Natural killer cell (primary cell): ENCODE measurements around the gene NME7. TPM values are rescaled to one million over a fixed set of nuclear protein-coding genes. Genes with fewer than 3 reads are reported as not detected.

Experiments used
- ATAC-seq, 3 donors: fragments of 150-1000 bp in 2 of 3; fragments of 200-7000 bp in 1 of 3; cut with Tn5 transposase; 1 replicate in 1 of 3; 2 replicates in 2 of 3; pipeline ENCODE4 v1.10.0; 2021; ENCODE audit warnings: mild to moderate bottlenecking in 2 of 3, moderate library complexity in 2 of 3
- DNase-seq, 2 donors: peaks; one replicate each; pipeline versions ENCODE4 v3.0.0 to v3.0.0-alpha.2; 2013 to 2021; ENCODE audit warnings: mixed read lengths in 1 of 2
- H3K27ac ChIP-seq: one replicate; pipeline ENCODE4 v1.5.1; 2013; ENCODE audit warnings: mild to moderate bottlenecking, low read length
- H3K27me3 ChIP-seq: one replicate; pipeline ENCODE4 v1.6.1; 2013; ENCODE audit warnings: low read length; ENCODE audit not compliant: control insufficient read depth, insufficient read depth
- H3K36me3 ChIP-seq: one replicate; pipeline ENCODE4 v1.6.1; 2013; ENCODE audit warnings: low read length; ENCODE audit not compliant: control insufficient read depth, insufficient read depth
- H3K4me1 ChIP-seq: one replicate; pipeline ENCODE4 v1.6.1; 2013; ENCODE audit warnings: low read length; ENCODE audit not compliant: control insufficient read depth, insufficient read depth
- H3K4me3 ChIP-seq: one replicate; pipeline ENCODE4 v1.5.1; 2013; ENCODE audit warnings: low read length
- H3K9me3 ChIP-seq: one replicate; pipeline ENCODE4 v1.6.1; 2013; ENCODE audit warnings: low read length; ENCODE audit not compliant: control insufficient read depth, insufficient read depth
- H3K27ac Mint-ChIP-seq, 2 donors: one replicate each; pipeline ENCODE4 v1.8.0; 2022; ENCODE audit warnings: mild to moderate bottlenecking in 2 of 2, mixed read lengths in 2 of 2, moderate library complexity in 1 of 2
- H3K27me3 Mint-ChIP-seq, 2 donors: one replicate each; pipeline ENCODE4 v1.8.0; 2022; ENCODE audit warnings: low read depth in 2 of 2, mixed read lengths in 2 of 2
- H3K36me3 Mint-ChIP-seq: one replicate; pipeline ENCODE4 v1.8.0; 2022; ENCODE audit warnings: mixed read lengths
- H3K4me1 Mint-ChIP-seq, 2 donors: one replicate each; pipeline ENCODE4 v1.8.0; 2022; ENCODE audit warnings: mixed read lengths in 2 of 2
- H3K4me3 Mint-ChIP-seq: one replicate; pipeline ENCODE4 v1.8.0; 2022; ENCODE audit warnings: mild to moderate bottlenecking, moderate library complexity, mixed read lengths
- H3K9me3 Mint-ChIP-seq, 2 donors: one replicate each; pipeline ENCODE4 v1.8.0; 2022; ENCODE audit warnings: mixed read lengths in 2 of 2
- WGBS: methylation state at CpG from one replicate; pipeline ENCODE4 v1.1.7; 2013; ENCODE audit warnings: missing lambda C conversion rate; ENCODE audit not compliant: insufficient coverage; 5-methylcytosine and 5-hydroxymethylcytosine counted together
- intact Hi-C: fragments of 100-400 bp; cut with micrococcal nuclease; formaldehyde crosslinking; loops from one replicate; pipeline ENCODE4 v1.14.2; 2022
- total RNA-seq, 4 donors: library from RNA; stranded (reverse); fragments of 120-200 nt in 1 of 4; gene quantifications; one replicate each; pipeline versions ENCODE4 v1.2.3 to v1.2.4, GENCODE V29; 2013 to 2022
- TF ChIP-seq, protein P1 (sequence below): fragments of 200-600 bp; IDR thresholded peaks from one replicate; pipeline ENCODE4 v1.8.0; 2022; ENCODE audit warnings: antibody characterized with exemption

NME7 gene
- total RNA-seq, 3 donors from 2014 or later (not counting 1 experiment from before 2014, with no cell fraction given), result 5.2 to 9.9 (median 9.8) TPM

DNA sequence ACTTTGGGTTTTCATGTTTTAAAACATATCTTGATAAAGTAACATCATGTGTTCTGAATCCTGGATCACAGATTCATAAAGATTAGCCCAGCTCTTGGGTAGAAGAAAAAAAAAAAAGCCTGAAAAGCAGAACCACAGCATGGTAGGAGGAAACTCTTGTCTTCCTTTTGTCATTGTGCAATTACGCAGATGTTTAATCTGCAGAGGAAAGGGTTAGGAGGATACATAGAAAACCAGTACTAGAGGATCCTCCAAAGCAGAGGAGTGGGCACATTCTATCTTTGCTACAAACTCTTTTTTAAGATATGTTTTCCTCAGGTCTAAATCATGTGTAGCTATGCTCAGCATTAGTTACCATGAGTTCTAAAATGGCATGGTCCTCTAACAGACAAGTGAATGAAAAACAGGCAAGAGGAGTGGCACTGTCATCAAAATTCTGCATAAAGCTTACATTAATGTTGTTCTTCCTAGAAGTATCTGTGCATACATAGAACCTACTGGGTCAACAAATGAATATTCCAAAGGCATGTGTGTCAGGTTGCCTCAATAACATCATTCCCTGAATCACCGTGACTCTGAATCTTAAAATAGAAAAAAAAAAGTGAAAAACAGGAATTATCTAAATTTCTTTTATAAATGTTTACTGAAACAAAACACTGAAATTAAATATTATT lies 107.0 kb downstream of the NME7 start:
- H3K4me1 ChIP-seq, result no peaks in the 10 kb centered on the region
- H3K36me3 Mint-ChIP-seq, result no peaks in the 10 kb centered on the region
- H3K27ac Mint-ChIP-seq, result no peak overlapping the region
- H3K27ac ChIP-seq, result no peak overlapping the region
- H3K27me3 Mint-ChIP-seq, result no peaks in the 10 kb centered on the region
- H3K4me1 Mint-ChIP-seq, result no peaks in the 10 kb centered on the region
- no peak overlapping the region for H3K4me3 Mint-ChIP-seq
- no peaks in the 10 kb centered on the region for H3K36me3 ChIP-seq
- no peaks in the 10 kb centered on the region for H3K27me3 ChIP-seq
- H3K9me3 Mint-ChIP-seq, result no peaks in the 10 kb centered on the region
- peak in 1 of 3 donors; percentile 48 for ATAC-seq
- no peak for DNase-seq
- WGBS, result 64% methylated on average over 1 of the region's 2 CpGs
- H3K4me3 ChIP-seq, result no peak overlapping the region
- intact Hi-C loops, result no loop called here
- H3K9me3 ChIP-seq, result peaks cover 13% of the 10 kb centered on the region
- TF ChIP-seq, protein P1, sequence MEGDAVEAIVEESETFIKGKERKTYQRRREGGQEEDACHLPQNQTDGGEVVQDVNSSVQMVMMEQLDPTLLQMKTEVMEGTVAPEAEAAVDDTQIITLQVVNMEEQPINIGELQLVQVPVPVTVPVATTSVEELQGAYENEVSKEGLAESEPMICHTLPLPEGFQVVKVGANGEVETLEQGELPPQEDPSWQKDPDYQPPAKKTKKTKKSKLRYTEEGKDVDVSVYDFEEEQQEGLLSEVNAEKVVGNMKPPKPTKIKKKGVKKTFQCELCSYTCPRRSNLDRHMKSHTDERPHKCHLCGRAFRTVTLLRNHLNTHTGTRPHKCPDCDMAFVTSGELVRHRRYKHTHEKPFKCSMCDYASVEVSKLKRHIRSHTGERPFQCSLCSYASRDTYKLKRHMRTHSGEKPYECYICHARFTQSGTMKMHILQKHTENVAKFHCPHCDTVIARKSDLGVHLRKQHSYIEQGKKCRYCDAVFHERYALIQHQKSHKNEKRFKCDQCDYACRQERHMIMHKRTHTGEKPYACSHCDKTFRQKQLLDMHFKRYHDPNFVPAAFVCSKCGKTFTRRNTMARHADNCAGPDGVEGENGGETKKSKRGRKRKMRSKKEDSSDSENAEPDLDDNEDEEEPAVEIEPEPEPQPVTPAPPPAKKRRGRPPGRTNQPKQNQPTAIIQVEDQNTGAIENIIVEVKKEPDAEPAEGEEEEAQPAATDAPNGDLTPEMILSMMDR, result no peak

DNA sequence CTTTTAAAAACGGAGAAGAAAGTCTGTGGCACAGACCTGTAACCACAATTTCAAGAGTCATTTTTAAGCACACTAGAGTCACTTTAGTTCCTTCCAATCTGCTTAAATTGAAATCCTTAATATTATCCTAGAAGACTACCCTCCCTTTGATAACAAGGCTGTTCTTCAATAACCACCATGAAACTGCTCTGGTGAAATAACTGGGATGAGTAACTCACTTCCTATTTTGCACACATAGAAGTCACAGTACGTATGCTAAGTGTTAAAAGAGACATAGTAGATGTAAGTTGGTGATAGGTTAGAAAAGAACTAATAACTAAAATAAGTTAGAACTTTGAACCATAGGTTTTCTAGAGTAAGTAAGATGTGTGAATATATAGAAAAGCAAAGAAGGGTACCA lies 107.8 kb downstream of the NME7 start:
- no peak for ATAC-seq
- H3K4me1 ChIP-seq, result no peaks in the 10 kb centered on the region
- no peak for DNase-seq
- TF ChIP-seq, protein P1, result no peak
- Mint-ChIP-seq H3K4me1 (no peaks in the 10 kb centered on the region), H3K36me3 (no peaks in the 10 kb centered on the region), H3K27me3 (no peaks in the 10 kb centered on the region), H3K4me3 (no peak overlapping the region), H3K27ac (no peak overlapping the region), H3K9me3 (no peaks in the 10 kb centered on the region)
- no peaks in the 10 kb centered on the region for H3K27me3 ChIP-seq
- no peak overlapping the region for H3K27ac ChIP-seq
- H3K4me3 ChIP-seq, result no peak overlapping the region
- intact Hi-C loops, result no loop called here
- H3K9me3 ChIP-seq, result peaks cover 13% of the 10 kb centered on the region
- no peaks in the 10 kb centered on the region for H3K36me3 ChIP-seq
- 50% methylated on average over 1 of the region's 2 CpGs for WGBS

DNA sequence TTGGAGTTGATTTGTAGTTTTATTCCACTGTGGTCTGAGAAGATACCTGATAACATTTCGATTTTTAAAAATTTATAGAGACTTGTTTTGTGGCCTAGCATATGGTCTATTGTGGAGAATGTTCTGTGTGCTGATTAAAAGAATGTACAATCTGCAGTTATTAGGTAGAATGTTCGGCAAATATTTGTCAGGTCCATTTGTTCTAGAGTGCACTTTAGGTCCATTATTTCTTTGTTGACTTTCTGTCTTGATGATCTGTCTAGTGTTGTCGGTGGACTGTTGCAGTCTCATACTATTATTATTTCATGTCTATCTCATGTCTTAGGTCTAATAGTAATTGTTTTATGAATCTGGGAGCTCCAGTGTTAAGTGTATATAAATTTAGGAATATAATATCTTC lies 116.8 kb downstream of the NME7 start:
- no peak overlapping the region for H3K4me3 ChIP-seq
- Mint-ChIP-seq H3K9me3 (no peaks in the 10 kb centered on the region), H3K27me3 (no peaks in the 10 kb centered on the region), H3K4me1 (no peaks in the 10 kb centered on the region), H3K4me3 (no peak overlapping the region), H3K27ac (no peak overlapping the region), H3K36me3 (no peaks in the 10 kb centered on the region)
- WGBS, result 81% methylated on average over 2 of the region's 3 CpGs
- ATAC-seq (no peak), DNase-seq (no peak)
- H3K36me3 ChIP-seq, result no peaks in the 10 kb centered on the region
- no peaks in the 10 kb centered on the region for H3K4me1 ChIP-seq
- TF ChIP-seq, protein P1, result no peak
- no peaks in the 10 kb centered on the region for H3K27me3 ChIP-seq
- intact Hi-C loops, result no loop called here
- no peak overlapping the region for H3K27ac ChIP-seq
- H3K9me3 ChIP-seq, result no peaks in the 10 kb centered on the region

DNA sequence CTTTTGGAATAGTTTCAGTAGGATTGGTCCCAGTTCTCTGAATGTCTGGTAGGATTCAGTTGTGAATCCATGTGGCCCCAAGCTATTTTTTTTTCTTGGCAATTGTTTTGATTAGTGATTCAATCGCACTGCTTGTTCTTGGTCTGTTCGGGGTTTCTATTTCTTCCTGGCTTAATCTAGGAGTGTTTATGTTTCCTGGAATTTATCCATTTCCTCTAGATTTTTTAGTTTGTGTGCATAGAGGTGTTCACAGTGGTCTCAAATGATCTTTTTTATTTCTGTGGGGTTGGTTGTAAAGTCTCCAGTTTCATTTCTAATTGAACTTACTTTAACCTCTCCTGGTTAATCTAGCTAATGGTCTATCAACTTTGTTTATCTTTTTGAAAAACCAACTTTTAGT lies 117.6 kb downstream of the NME7 start:
- H3K27me3 Mint-ChIP-seq, result no peaks in the 10 kb centered on the region
- TF ChIP-seq, protein P1, result no peak
- no peaks in the 10 kb centered on the region for H3K36me3 ChIP-seq
- WGBS, result 100% methylated on average over 2 of the region's 2 CpGs
- no peaks in the 10 kb centered on the region for H3K4me1 Mint-ChIP-seq
- no peaks in the 10 kb centered on the region for H3K9me3 ChIP-seq
- H3K27ac ChIP-seq, result no peak overlapping the region
- intact Hi-C loops, result no loop called here
- no peak overlapping the region for H3K4me3 Mint-ChIP-seq
- H3K4me3 ChIP-seq, result no peak overlapping the region
- H3K9me3 Mint-ChIP-seq, result no peaks in the 10 kb centered on the region
- ATAC-seq, result no peak
- DNase-seq, result no peak
- no peaks in the 10 kb centered on the region for H3K36me3 Mint-ChIP-seq
- H3K4me1 ChIP-seq, result no peaks in the 10 kb centered on the region
- no peak overlapping the region for H3K27ac Mint-ChIP-seq
- H3K27me3 ChIP-seq, result no peaks in the 10 kb centered on the region
